Testis (tissue), 2 donors: ENCODE results near the gene SCO2.

Experiments
- POLR2A ChIP-seq: fragments of 450-650 bp; IDR thresholded peaks from one replicate; pipeline ENCODE4 v1.6.1; 2017; ENCODE audit warnings: antibody characterized with exemption, mild to moderate bottlenecking, moderate library complexity
- TF ChIP-seq, protein P1 (sequence below), 3 experiments: fragments of 450-650 bp in 2 of 3; fragments of 200-600 bp in 1 of 3; sonication (generic) in 1 of 3; IDR thresholded peaks; one replicate each; pipeline ENCODE4 v1.5.1; 2016 to 2019; ENCODE audit warnings: antibody characterized with exemption in 3 of 3, mild to moderate bottlenecking in 2 of 3, moderate library complexity in 1 of 3

DNA sequence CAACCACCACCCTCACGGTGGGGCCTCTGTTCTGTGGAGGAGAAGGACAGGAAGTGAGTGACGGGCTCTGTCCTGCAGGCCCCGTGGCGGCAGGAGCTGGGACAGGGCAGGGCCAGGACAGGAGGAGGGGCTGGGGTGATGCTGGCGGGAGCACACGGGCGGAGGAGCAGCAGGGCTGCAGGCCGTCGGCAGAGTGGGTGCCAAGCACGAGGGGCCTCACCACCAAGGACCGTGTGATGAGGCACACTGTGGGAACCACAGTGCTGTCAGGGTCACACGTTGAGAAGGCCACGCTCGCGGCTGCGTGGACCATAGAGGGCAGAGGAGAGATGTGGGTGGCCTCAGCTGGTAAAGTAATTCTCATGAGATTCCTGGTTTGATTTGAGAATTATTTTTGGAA is 8.5 kb downstream of the SCO2 start:
- TF ChIP-seq, protein P1, sequence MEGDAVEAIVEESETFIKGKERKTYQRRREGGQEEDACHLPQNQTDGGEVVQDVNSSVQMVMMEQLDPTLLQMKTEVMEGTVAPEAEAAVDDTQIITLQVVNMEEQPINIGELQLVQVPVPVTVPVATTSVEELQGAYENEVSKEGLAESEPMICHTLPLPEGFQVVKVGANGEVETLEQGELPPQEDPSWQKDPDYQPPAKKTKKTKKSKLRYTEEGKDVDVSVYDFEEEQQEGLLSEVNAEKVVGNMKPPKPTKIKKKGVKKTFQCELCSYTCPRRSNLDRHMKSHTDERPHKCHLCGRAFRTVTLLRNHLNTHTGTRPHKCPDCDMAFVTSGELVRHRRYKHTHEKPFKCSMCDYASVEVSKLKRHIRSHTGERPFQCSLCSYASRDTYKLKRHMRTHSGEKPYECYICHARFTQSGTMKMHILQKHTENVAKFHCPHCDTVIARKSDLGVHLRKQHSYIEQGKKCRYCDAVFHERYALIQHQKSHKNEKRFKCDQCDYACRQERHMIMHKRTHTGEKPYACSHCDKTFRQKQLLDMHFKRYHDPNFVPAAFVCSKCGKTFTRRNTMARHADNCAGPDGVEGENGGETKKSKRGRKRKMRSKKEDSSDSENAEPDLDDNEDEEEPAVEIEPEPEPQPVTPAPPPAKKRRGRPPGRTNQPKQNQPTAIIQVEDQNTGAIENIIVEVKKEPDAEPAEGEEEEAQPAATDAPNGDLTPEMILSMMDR (IDR thresholded peaks at IDR 0.05), result no peak
- TF ChIP-seq POLR2A, result no peak
